Activated naive CD8-positive, alpha-beta T cell treated with anti-CD3 and anti-CD28 coated beads for 36 hours (primary cell): ENCODE results near the gene PRTN3. TPM values are rescaled to one million over a fixed set of nuclear protein-coding genes. Genes with fewer than 3 reads are reported as not detected.

ENCODE experiments used
- DNase-seq: peaks from one replicate; pipeline ENCODE4 v3.0.0; 2021
- H3K27ac Mint-ChIP-seq: one replicate; pipeline ENCODE4 v1.8.0; 2022; ENCODE audit warnings: mild to moderate bottlenecking, moderate library complexity, mixed read lengths
- H3K27me3 Mint-ChIP-seq: one replicate; pipeline ENCODE4 v1.8.0; 2022; ENCODE audit warnings: mild to moderate bottlenecking, mixed read lengths
- H3K36me3 Mint-ChIP-seq: one replicate; pipeline ENCODE4 v1.8.0; 2021; ENCODE audit warnings: mild to moderate bottlenecking, mixed read lengths
- H3K4me1 Mint-ChIP-seq: one replicate; pipeline ENCODE4 v1.8.0; 2021; ENCODE audit warnings: mixed read lengths
- H3K4me3 Mint-ChIP-seq: one replicate; pipeline ENCODE4 v1.8.0; 2022; ENCODE audit warnings: mild to moderate bottlenecking, moderate library complexity, mixed read lengths
- H3K9me3 Mint-ChIP-seq: one replicate; pipeline ENCODE4 v1.8.0; 2022; ENCODE audit warnings: mixed read lengths
- total RNA-seq, 2 experiments: library from RNA; stranded (reverse); gene quantifications; one replicate each; pipeline ENCODE4 v1.2.3, GENCODE V29; 2021

Gene PRTN3, protein sequence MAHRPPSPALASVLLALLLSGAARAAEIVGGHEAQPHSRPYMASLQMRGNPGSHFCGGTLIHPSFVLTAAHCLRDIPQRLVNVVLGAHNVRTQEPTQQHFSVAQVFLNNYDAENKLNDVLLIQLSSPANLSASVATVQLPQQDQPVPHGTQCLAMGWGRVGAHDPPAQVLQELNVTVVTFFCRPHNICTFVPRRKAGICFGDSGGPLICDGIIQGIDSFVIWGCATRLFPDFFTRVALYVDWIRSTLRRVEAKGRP
- not detected for total RNA-seq

DNA sequence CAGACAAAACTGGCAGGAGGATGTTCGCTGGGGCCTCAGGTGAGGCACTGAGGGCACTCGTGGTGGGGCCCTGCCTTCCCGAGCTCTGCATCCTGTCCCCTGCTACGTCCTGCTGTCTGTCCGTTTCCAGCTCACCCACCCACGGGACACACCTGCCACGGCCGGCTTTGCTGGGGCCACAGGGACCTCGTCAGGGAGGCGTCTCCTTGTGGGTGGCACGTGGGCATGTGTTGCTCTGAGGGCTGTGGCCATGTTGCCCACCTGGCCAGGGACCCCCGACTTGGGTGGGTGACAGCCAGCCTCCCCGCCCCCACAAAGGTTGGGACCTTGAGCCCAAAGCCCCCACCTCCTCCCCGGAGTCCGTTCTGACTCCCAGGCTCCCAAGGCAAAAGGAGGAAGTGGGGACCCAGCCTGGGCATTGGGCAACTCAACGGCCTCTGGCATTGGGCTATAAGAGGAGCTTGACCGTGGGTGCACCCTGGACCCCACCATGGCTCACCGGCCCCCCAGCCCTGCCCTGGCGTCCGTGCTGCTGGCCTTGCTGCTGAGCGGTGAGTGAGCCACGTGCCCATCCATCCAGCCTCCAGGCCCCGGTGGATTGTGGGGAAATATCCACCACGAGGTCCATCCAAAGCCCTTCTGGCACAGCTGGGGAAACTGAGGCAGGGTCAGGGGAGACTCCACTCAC is at the start of gene PRTN3:
Gene PRTN3, plus strand, starts transcription at position 481 of the 688 bp plus-strand sequence. Its CDS starts 10 bp downstream, at position 491.
- Mint-ChIP-seq H3K4me1 (peaks cover 3% of the 10 kb centered on the region), H3K27me3 (peaks cover 57% of the 10 kb centered on the region), H3K4me3 (no peak within 1 kb of the TSS), H3K9me3 (peaks cover 3% of the 10 kb centered on the region), H3K36me3 (no peaks in the 10 kb centered on the region), H3K27ac (no peak within 1 kb of the TSS)
- no peak for DNase-seq

DNA sequence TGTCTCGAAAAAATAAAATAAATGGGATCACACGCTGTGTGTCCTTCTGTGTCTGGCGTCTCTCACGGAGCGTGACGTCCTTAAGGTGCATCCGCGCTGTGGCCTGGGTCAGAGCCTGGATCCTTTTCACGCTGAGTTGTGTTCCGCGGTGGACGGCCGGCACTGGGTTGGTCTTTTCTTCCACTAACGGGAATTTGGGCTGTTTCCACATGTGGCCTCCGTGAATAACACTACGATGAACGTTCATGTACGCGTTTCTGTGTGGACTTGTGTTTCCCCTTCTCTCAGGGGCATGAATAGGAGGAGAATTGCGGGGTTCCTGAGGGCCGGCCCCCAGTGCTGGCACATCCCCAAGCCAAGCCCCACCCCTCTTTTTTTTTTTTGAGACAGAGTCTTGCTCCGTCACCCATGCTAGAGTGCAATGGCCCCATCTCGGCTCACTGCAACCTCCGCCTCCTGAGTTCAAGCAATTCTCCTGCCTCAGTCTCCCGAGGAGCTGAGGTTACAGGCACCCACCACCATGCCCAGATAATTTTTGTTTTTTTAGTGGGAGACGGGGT is 49.7 kb upstream of the PRTN3 start:
- no peaks in the 10 kb centered on the region for H3K9me3 Mint-ChIP-seq
- H3K27me3 Mint-ChIP-seq: peaks cover 12% of the 10 kb centered on the region
- H3K27ac Mint-ChIP-seq: no peak overlapping the region
- H3K4me3 Mint-ChIP-seq: no peak overlapping the region
- DNase-seq: no peak
- peaks cover 5% of the 10 kb centered on the region for H3K4me1 Mint-ChIP-seq
- no peaks in the 10 kb centered on the region for H3K36me3 Mint-ChIP-seq

DNA sequence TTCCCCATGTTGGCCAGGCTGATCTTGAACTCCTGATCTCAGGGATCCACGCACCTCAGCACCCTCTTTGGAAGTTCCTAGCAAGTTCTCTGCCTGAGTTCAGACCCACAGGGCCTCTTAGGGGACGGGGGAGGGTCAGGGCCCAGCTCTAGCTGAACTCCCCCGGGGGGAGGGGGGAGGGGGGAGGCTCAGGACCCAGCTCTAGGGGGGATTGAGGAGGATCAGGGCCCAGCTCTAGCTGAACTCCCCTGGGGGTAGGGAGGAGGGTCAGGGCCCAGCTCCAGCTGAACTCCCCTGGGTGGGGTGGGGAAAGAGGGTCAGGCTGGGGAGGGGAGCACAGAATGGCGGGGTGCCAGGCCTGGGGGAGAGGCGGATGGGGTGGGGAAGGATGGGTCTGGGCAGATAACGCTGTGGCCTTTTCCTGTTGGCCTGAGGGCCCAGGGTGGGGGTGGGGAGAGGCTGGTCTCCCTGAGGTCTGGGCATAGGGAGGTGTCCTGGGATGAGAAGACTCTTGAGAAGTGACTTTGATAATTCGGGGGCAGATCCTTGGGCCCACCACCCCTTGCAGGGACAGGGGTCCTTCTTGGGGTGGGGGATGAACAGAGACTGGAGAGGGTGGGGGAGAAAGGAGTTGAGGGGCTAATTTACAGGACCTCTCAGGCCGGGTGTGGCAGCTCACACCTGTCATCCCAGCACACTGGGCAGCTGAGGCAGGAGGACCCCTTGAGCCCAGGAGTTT is 49.1 kb upstream of the PRTN3 start:
- no peak overlapping the region for H3K4me3 Mint-ChIP-seq
- H3K27ac Mint-ChIP-seq: no peak overlapping the region
- DNase-seq: no peak
- peaks cover 12% of the 10 kb centered on the region for H3K27me3 Mint-ChIP-seq
- peaks cover 7% of the 10 kb centered on the region for H3K4me1 Mint-ChIP-seq
- no peaks in the 10 kb centered on the region for H3K9me3 Mint-ChIP-seq
- no peaks in the 10 kb centered on the region for H3K36me3 Mint-ChIP-seq

DNA sequence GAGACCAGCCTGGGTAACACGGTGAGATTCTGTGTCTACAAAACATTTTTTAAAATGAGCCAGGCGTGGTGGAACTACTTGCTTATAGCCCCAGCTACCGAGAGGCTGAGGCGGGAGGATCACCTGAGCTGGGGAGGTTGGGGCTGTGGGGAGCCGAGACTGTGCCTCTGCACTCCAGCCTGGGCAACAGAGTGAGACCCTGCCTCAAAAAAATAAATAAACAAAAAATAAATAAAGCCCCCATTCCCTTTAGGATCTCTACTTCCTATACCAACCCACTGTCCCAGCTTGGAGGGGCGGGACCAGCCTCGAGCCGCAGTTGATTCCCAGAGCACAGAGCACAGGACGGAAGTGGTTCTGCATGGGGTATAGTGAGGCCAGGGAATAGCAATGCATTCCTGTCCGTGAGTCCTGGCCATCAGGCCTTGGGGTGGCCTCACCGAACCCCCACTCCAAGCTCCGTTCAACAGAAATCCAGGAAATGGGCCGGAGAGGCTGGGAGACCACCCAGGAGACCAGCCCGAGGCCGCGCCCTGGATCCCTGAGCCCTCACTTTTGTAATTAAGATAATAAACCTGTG is 48.4 kb upstream of the PRTN3 start:
- peaks cover 12% of the 10 kb centered on the region for H3K27me3 Mint-ChIP-seq
- H3K36me3 Mint-ChIP-seq: no peaks in the 10 kb centered on the region
- H3K4me3 Mint-ChIP-seq: no peak overlapping the region
- H3K27ac Mint-ChIP-seq: no peak overlapping the region
- H3K4me1 Mint-ChIP-seq: peaks cover 8% of the 10 kb centered on the region
- DNase-seq: no peak
- no peaks in the 10 kb centered on the region for H3K9me3 Mint-ChIP-seq

DNA sequence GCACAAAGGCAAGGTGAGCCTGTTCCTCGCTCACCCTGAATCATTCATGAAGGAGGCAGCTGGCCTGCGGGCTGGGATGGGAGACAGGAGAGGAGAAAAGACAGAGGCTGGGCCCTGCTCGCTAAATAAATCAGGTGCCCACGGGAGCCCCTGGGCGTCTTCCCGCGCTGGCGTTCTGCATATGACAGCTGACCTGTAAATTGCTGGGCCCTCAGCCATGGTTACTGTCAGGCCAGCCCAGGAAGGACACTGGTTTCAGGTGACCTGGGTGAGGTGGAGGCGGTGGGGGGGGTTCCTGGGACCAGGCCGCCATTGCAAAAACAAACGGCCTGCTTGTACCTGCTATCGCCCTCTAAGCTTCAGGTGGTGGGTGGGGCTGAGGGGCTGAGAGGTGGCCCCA is 47.0 kb upstream of the PRTN3 start:
- Mint-ChIP-seq H3K4me3 (no peak overlapping the region), H3K27ac (no peak overlapping the region), H3K27me3 (peaks cover 12% of the 10 kb centered on the region), H3K9me3 (no peaks in the 10 kb centered on the region), H3K4me1 (peaks cover 8% of the 10 kb centered on the region), H3K36me3 (peaks cover 5% of the 10 kb centered on the region)
- DNase-seq: no peak

DNA sequence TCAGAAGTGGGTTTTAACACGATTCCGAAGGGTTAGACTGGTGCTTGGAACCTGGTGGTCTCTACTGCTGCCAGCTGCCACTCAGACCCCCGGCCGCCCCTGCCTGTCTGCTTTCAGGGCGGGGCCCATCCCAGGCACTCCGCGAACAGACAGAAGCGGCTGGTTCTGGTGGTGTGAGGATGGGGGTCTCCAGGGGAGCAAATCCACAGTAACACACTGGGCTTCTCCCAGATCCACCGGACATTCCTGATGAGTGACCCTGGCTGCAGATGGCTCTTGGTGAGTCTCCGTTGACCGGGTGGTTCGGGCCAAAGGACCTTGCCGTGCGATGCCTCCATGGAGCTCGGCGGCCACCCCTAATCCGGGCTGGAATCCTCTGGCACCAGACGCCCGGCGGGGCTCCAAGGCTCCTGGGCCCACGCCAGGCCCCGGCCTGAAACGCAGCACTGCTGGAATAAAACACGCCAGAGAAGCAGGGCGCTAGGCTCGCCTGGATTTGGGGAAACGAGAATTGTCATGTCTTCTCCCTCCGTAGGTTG is 45.7 kb upstream of the PRTN3 start:
- no peaks in the 10 kb centered on the region for H3K9me3 Mint-ChIP-seq
- peak overlapping the region; percentile 2 for H3K4me3 Mint-ChIP-seq

DNA sequence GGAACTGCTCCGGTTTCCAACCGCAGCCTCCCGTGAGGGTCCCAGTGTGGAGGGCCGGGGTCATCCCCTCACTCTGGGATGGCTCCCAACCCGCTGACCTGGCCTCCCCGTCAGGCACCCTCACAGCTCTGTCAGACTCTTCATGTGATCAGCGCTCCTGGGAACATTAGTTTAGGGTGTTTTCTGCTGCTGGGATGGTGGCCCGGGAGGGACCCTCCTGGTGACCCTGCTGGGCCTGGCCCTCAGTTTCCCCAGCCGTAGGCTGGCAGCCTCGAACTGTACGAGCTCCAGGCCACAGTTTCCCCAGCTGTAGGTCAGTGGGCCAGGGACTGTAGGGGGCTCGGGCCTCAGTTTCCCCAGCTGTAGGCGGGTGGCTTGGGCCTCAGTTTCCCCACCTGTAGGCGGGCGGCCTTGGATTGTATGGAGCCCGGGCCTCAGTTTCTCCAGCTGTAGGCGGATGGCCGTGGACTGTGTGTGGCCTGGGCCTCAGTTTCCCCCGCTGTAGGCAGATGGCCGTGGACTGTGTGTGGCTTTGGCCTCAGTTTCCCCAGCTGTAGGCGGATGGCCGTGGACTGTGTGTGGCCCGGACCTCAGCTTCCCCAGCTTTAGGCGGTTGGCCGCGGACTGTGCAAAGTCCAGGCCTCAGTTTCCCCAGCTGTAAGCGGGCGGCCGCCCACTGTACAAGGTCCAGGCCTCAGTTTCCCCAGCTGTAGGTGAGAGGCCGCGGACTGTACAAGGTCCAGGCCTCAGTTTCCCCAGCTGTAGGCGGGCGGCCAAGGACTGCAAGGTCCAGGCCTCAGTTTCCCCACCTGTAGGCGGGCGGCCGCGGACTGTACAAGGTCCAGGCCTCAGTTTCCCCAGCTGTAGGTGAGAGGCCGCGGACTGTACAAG is 44.9 kb upstream of the PRTN3 start:
- Mint-ChIP-seq H3K27ac (no peak overlapping the region), H3K4me1 (peaks cover 14% of the 10 kb centered on the region)
- no peak for DNase-seq

More for the DNA sequence above, 45.7 kb upstream of the PRTN3 start:
- Mint-ChIP-seq H3K4me1 (peaks cover 8% of the 10 kb centered on the region), H3K27ac (no peak overlapping the region), H3K36me3 (peaks cover 19% of the 10 kb centered on the region), H3K27me3 (peaks cover 4% of the 10 kb centered on the region)
- DNase-seq: no peak

DNA sequence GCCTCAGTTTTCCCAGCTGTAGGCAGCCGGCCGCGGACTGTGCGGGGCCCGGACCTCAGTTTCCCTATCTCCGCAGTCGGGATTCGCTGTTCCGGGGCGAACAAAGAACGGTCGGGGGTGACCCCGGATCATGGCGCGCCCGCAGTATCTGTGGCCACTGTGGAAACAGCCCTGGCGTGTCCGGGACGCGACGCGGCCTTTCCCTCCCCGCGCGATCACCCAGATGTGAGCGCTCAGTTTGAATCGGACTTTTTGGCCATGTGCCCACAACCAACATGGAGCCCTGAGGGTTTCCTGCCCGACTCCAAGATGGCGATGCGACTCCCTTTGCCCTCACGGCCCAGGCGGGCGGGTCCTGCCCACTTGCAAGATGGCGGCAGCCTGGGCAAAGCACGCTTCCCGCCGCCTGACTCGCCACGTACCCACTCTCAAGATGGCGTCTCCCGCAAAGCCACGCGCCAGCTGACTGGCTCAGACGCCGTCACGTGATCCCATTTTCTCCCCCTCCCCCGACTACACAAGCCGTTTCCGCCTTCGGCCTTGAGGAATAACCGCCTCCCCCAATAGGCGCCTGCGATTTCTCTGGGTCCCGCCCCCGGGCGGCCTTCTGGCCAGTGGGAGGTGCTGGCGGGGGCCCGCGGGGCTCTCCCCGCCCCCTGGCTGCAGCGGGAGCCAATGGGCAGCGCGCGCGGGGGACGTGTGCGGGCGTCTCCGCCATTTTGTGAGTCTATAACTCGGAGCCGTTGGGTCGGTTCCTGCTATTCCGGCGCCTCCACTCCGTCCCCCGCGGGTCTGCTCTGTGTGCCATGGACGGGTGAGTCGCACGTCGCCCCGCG is 43.9 kb upstream of the PRTN3 start, which contains the start of gene PTBP1:
Gene PTBP1, plus strand, starts transcription at position 761 of the 836 bp plus-strand sequence. Its CDS starts 46 bp downstream, at position 807.
- DNase-seq: peak; percentile 99
- Mint-ChIP-seq H3K9me3 (no peaks in the 10 kb centered on the region), H3K27me3 (peaks cover 2% of the 10 kb centered on the region), H3K36me3 (peaks cover 34% of the 10 kb centered on the region), H3K27ac (peak within 1 kb of the TSS; percentile 93), H3K4me1 (peaks cover 21% of the 10 kb centered on the region), H3K4me3 (peak within 1 kb of the TSS; percentile 90)

More for the DNA sequence above, 44.9 kb upstream of the PRTN3 start:
- H3K4me3 Mint-ChIP-seq: peak overlapping the region; percentile 90
- peaks cover 24% of the 10 kb centered on the region for H3K36me3 Mint-ChIP-seq
- peaks cover 4% of the 10 kb centered on the region for H3K27me3 Mint-ChIP-seq
- no peaks in the 10 kb centered on the region for H3K9me3 Mint-ChIP-seq

DNA sequence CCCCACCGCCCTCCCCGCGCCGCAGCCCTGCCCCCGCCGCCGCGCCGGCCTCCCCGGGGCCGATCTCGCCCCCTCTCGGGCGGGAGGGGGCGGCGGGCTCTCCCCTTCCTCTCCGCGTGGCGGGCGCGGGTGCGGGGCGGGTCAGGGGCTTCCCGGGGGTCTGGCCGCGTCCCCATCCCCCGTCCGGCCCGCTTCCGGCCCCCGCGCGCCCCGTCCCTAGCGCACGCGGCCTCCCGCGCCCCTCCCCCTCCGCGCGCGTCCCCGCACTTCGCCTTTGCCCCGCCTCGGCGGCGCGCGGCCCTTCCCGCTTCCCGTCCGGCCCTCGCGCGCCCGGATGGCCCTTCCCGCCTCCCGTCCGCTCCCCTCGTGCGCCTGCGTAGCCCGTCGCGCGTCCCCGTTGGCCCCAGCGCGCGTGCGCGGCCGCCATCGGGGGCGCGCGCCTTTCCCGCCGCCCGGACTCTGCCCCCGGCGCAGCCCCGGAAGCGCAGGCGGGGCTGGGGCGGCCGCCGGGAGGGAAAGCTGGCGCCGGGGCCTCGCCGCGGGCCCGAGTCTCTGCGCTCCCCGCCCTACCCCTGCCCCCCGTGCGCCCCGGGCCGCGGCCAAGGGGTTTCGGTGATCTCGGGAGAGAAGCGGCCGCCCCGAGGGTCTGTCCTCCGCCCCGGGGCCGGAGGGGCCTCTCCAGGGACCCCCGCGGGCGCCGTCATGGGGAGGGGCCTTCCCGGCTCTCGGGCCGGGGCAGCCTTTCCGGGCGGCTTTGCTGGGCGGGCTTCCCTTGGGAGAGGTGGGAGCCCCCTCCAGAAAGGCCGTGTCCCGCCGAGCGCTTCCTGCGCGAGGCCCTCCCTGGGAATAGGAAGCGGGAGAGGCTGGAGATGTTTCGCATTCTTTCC is 43.0 kb upstream of the PRTN3 start:
- Mint-ChIP-seq H3K27ac (peak overlapping the region; percentile 90), H3K27me3 (no peaks in the 10 kb centered on the region), H3K4me1 (peaks cover 27% of the 10 kb centered on the region), H3K36me3 (peaks cover 40% of the 10 kb centered on the region), H3K4me3 (peak overlapping the region; percentile 90), H3K9me3 (no peaks in the 10 kb centered on the region)
- DNase-seq: peak; percentile 95

DNA sequence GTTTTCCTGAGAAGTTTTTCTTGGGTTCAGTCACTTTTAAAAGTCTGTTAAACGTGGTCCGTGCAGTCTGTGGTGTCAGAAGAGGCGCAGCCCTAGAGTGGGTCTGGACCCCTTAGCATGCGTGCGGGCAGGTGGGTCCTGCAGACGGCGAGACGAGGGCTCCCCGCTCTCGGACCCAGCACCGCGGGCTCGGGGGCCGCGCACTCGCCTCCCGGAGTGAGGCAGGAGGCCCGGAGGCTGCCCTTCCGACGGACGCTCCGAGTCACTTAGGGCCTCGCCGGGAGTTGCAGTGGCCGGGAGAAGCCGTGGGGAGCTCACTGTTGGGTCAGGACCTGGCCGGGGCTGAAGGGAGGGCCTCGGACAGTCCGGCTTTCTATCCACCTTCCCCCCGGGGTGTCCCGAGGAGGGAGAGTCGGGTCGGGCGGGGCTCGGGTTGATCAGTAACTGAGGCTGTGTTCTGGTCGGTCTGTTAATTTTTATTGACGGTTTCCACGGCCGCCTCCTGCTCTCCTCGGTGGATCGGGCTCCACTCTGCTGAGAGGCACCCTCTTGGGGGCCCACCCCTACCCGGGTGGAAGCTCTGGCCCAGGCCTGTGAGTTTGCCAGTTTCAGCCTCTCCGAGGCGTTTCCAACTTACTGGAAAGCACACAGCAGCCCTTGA is 42.3 kb upstream of the PRTN3 start:
- DNase-seq: no peak
- Mint-ChIP-seq H3K4me3 (peak overlapping the region; percentile 90), H3K36me3 (peaks cover 43% of the 10 kb centered on the region), H3K27me3 (no peaks in the 10 kb centered on the region), H3K27ac (peak overlapping the region; percentile 90), H3K9me3 (no peaks in the 10 kb centered on the region), H3K4me1 (peaks cover 30% of the 10 kb centered on the region)

DNA sequence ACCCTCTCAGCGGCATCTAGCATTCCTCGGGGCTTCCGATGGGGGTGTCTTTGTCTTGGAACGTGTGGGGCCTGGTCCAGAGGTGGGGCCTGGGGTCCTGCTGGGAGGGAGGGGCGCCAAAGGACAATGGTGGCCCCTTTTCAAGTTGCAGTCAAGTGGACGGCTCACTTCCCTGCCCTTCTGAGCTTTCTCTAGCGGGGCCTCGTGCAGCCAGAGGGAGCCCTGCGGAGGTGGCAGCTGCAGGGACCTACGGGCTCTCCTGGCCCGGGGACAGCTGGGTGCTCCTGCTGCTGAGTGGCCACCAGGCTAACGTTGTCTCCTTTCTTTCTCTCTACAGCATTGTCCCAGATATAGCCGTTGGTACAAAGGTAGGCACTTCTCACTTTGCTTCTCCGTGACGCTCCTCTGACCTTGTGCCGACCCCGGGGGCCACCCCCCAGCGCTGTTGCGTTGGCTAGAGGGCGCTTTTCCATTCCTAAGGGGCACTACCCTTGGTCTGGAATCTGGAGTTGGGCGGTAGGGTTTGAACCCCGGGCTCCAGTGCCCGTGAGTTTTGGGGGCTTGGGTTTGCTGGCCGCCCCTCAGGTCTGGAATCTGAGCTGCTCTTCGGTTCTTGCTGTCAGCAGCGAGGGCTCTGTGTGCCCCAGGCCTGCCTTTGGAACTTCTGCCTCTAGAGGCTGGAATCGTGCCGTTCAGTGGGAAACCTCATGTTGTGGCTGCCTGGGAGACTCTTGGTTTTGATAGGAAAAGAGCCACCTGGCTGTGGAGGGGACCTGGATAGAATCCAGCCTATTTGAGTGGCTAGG is 41.5 kb upstream of the PRTN3 start:
- H3K9me3 Mint-ChIP-seq: no peaks in the 10 kb centered on the region
- no peaks in the 10 kb centered on the region for H3K27me3 Mint-ChIP-seq
- H3K4me3 Mint-ChIP-seq: peak overlapping the region; percentile 90
- H3K36me3 Mint-ChIP-seq: peaks cover 48% of the 10 kb centered on the region
- H3K27ac Mint-ChIP-seq: peak overlapping the region; percentile 90
- H3K4me1 Mint-ChIP-seq: peaks cover 30% of the 10 kb centered on the region
- no peak for DNase-seq
